ENCODE data around the gene PBX3. TPM values are rescaled to one million over a fixed set of nuclear protein-coding genes. Genes with fewer than 3 reads are reported as not detected.

PBX3 gene
- total and polyA plus RNA-seq, 8 donors = 8.9 to 36.8 (median 21.5) TPM

DNA sequence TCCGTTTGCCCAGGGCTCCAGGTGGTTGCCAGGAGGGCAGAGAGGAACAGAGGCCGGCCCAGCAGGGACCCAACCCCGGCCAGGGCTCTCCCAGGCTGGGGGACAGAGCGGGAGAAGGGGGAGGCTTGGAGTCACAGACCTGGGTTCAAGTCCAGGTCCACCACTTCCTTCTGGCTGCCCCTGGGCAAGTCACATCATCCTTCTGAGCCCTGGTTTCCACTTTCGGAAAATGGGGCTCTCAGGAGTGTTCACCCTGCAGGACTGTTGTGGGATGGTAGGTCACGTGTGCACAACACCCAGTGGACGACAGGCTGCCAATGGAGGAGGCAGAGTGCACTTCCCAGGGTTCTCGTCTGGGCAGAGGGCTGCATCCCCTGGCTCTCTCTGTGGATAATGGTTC lies 245.4 kb downstream of the PBX3 start:
- DNase-seq (peak in 1 of 6 donors; percentile 54), FAIRE-seq (no peak), ATAC-seq (peak in 3 of 4 donors; percentile 29 to 36 (median 29))
- Histone ChIP-seq H3K4me1 (no peaks in the 10 kb centered on the region), H3K4me3 (no peak overlapping the region), H3K27me3 (no peaks in the 10 kb centered on the region), H3K36me3 (no peaks in the 10 kb centered on the region), H3K27ac (no peak overlapping the region), H3K9me3 (no peaks in the 10 kb centered on the region)
- TF ChIP-seq, protein P1, sequence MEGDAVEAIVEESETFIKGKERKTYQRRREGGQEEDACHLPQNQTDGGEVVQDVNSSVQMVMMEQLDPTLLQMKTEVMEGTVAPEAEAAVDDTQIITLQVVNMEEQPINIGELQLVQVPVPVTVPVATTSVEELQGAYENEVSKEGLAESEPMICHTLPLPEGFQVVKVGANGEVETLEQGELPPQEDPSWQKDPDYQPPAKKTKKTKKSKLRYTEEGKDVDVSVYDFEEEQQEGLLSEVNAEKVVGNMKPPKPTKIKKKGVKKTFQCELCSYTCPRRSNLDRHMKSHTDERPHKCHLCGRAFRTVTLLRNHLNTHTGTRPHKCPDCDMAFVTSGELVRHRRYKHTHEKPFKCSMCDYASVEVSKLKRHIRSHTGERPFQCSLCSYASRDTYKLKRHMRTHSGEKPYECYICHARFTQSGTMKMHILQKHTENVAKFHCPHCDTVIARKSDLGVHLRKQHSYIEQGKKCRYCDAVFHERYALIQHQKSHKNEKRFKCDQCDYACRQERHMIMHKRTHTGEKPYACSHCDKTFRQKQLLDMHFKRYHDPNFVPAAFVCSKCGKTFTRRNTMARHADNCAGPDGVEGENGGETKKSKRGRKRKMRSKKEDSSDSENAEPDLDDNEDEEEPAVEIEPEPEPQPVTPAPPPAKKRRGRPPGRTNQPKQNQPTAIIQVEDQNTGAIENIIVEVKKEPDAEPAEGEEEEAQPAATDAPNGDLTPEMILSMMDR (IDR thresholded peaks at IDR 0.05) = no peak
- WGBS, 2 donors = 46 to 47% methylated on average over 8 of the region's 8 CpGs
- intact Hi-C loops (cut with DNase I) = no loop called here

DNA sequence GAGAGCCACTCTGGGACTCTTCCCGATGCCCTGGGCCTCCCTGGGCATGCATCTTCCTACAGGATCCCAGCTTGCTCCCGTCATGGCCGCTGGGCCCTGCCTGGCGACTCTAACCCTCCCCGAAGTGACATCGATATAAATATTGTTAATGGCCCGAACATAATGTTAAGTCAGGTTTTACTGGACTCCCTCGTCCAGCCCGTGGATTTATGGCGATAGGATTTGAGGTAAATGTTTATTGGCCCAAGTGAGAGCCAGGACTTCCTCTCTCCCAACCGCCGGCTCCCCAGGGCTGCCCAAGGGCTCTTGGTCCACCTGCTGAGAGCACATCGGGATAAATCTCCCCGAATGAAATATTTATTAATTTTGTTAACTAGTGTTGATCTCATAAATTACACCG lies 246.3 kb downstream of the PBX3 start:
- Histone ChIP-seq H3K27ac (no peak overlapping the region), H3K36me3 (no peaks in the 10 kb centered on the region), H3K4me1 (no peaks in the 10 kb centered on the region), H3K27me3 (no peaks in the 10 kb centered on the region), H3K9me3 (no peaks in the 10 kb centered on the region), H3K4me3 (no peak overlapping the region)
- peak in 1 of 6 donors; percentile 25 for DNase-seq
- TF ChIP-seq, protein P1 (IDR thresholded peaks at IDR 0.05) = no peak
- 81 to 91% methylated on average over 15 of the region's 15 CpGs for WGBS, 2 donors
- intact Hi-C loops (cut with DNase I) = no loop called here
- no peak for ATAC-seq
- no peak for FAIRE-seq

DNA sequence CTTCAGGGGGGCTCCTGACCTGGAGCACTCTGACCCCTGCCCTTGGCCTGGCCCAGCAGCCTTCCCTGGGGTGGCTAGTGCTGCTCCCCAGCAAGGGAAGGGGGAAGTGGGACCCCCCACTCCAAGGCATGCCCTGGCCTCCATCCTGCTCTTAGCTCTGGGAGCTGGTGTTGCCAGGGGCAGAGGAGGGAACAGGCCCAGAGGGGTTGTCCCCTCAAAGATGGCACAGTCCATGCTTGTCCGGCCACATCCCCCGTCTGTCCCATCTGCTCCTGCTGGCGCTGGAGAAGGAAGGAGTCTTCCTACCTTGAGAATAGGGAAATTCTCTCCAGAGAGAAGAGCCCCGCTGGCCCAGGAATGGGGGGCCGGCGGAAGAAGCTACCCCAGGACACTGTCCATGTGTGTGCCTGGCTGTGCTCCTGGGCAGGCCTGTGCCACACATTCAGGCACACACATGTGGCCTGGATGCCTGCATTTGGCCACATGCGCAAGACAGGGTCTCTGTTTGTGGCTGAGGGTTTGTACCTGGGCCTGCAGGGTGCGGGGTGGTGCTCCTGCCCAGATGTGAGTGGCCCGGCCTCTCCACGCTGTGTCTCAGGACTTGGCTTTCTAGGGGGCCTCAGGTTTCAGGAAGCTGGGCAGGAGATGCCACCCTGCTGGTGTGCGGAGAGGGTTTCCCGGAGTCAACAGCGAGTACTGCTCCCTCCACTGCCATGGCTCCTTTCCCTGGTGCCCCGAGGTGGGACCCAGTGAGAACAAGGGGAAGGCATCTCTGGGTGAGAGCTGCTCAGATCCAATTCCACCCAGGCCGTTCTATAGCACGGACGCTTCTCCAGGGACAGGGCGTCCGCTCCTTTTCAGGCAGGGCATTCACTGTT lies 247.1 kb downstream of the PBX3 start:
- peak in 1 of 6 donors; percentile 34 for DNase-seq
- no peak overlapping the region for H3K4me3 ChIP-seq
- intact Hi-C loops (cut with DNase I) = no loop called here
- no peak for ATAC-seq
- no peak overlapping the region for H3K27ac ChIP-seq
- H3K36me3 ChIP-seq = no peaks in the 10 kb centered on the region
- no peaks in the 10 kb centered on the region for H3K9me3 ChIP-seq
- no peaks in the 10 kb centered on the region for H3K27me3 ChIP-seq
- TF ChIP-seq, protein P1 (IDR thresholded peaks at IDR 0.05) = no peak
- no peak for FAIRE-seq
- no peaks in the 10 kb centered on the region for H3K4me1 ChIP-seq
- WGBS, 2 donors = 84 to 93% methylated on average over 19 of the region's 19 CpGs

DNA sequence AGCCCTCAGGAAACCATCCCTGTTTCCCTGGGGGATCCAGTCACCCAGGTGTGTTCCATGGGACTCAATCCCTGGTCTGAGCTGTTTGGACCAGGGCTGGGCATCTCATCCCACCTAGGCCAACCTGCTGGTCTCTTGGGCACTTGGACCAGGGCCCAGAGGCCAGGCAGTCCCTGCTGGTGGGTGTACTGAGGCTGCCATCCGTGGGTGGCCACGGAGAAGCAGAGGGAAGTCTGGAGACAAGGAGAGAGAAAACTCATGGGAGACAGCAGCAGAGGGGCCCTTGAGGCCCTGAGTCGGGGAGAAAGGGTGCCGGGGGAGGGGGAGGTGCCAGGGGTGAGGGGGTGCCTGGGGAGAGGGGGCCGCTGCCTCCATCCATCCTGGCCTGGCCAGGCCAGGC lies 247.8 kb downstream of the PBX3 start:
- H3K4me1 ChIP-seq = no peaks in the 10 kb centered on the region
- 69 to 83% methylated on average over 4 to 5 of the region's 5 CpGs for WGBS, 2 donors

More for the DNA sequence above, 247.8 kb downstream of the PBX3 start:
- Histone ChIP-seq H3K4me3 (no peak overlapping the region), H3K27me3 (no peaks in the 10 kb centered on the region), H3K9me3 (no peaks in the 10 kb centered on the region), H3K27ac (no peak overlapping the region), H3K36me3 (no peaks in the 10 kb centered on the region)
- TF ChIP-seq, protein P1 (IDR thresholded peaks at IDR 0.05) = no peak
- intact Hi-C loops (cut with DNase I) = no loop called here
- no peak for ATAC-seq
- no peak for FAIRE-seq
- DNase-seq = peak in 1 of 6 donors; percentile 25

Measured in pancreas (tissue), 10 donors.